Stimulated activated CD8-positive, alpha-beta memory T cell treated with anti-CD3 and anti-CD28 coated beads, Interleukin-15, amount 100 ng/mL, for 24 hours (primary cell): ENCODE data around the gene ENO4.

Experiments used
- DNase-seq: peaks from one replicate; pipeline ENCODE4 v3.0.0-alpha.2; 2020; ENCODE audit warnings: low read depth

The ENO4 gene

DNA sequence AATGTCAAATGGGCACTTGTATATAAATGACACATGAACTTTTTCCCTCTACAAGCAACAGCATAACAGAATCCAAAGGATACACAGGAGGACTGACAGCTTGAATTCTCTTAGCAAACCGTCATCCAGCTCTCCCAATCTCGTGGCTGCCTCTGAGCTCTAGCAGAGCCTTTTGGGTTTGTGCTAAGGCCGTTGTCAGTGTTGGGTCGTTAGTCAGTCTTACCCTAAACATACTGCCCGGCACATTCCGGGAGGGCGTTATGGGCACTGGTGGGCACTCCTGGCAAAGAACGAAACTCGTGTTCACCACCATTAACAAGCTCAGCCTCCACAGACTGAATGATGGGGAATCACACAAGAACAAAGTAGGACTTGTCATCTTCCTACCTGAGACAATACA is 19.6 kb upstream of the ENO4 start:
- DNase-seq: no peak

- DNase-seq: no peak
Observed at GRCh38 chr10:116831086-116831485, 18.2 kb upstream of the ENO4 start.

DNA sequence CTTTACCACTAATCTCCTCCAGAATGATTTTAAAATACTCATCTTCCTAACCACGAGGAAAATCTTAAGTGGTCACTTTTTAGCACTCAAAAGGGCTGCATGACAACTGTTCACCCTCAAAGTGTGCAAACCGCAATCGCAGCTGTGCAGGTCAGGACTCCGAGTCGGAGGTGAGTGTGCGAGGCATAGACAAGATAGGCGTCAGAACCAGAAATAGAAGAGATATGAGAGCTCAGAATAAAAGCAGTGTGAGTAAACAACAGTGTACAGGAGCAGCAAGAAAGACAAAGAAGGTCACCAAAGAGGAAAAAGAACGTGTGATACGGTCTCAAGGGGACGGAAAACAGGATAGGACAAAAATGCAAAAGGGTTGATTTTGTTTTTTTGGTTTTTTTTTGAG is 17.5 kb upstream of the ENO4 start:
- DNase-seq: no peak

DNA sequence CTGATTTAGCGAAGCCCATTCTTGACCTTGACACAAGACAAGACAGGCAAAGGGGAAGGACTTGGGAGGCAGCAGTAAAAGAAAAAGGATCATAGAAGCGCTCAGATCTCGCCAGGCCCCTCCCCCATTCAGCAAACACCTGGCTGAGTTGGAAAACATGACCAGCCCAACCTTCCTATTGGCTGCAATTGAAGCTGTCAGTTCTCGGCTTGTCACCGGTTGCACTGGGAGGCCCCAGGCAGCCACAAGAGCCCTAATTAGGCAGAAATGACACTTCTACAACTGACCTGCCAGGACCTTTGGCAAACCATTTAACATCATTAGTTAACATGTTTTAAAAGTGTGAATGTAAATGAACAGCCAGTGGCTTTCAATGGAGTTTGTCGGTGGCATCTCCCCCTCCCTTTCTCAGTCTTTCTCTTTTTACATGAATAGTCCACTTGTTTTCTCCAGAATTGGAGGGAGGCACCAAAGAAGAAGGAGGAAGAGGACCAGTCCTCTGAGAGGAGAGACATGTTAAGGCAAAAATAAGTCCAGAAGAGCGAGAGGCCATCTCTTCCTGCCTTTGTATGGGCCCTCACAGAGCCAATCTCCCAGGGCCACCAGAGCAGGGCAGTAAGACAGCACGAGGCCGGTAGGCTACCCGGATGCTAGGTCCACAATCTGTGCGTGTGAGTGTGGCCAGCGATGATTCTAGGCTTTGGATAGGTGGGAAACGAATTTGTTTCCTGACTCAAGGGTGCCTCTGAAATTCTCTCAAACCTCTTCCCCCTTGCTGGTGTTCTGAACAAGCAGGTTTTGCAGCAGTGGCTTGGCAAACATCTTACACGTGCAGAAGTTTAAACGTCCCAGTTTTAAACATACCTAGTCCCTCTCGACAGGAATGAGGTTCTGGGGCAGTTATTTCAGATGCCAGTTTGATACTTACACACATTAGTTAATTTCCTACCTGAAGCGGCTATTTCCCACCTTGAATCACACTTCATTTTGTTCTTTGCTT is 15.0 kb upstream of the ENO4 start:
- no peak for DNase-seq

DNA sequence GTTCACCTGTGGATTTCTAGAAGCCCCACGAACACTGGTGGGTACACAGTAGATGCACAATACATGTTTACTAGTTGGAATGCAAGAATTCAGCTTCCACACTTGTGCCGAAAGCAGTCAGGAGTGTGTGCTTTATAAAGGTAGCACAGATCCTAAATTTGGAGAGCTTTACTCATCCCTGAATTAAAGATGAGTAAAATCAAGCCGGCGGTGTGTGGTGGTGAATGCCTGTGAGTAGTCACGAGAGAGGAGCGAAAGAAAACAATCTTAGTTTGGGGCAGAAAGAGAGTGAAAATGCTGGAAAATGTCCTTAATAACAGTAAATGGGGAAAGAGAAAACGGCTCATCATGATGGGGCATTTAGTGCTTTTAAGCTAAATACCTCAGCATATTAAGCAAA is 13.6 kb upstream of the ENO4 start:
- DNase-seq: no peak

DNA sequence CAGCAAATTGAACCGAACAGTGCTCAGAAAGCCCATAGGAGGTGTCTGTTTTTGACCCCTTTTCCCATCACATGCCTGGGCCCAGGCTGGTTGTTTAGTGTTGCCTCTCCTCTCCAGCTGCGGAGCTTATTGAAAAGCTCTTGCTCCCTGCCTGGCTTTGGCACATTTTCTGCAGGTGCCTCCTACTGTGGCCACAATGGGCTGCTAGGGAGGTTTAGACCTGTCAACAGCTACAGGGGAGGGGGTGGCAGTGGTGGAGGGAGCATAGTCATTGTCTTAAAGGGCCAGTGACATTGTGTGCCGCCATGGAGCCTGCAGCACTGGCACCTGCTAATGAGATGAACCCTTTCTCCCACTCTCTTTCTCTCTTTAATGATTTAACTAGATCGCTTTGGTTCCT is 13.2 kb upstream of the ENO4 start:
- DNase-seq: no peak

DNA sequence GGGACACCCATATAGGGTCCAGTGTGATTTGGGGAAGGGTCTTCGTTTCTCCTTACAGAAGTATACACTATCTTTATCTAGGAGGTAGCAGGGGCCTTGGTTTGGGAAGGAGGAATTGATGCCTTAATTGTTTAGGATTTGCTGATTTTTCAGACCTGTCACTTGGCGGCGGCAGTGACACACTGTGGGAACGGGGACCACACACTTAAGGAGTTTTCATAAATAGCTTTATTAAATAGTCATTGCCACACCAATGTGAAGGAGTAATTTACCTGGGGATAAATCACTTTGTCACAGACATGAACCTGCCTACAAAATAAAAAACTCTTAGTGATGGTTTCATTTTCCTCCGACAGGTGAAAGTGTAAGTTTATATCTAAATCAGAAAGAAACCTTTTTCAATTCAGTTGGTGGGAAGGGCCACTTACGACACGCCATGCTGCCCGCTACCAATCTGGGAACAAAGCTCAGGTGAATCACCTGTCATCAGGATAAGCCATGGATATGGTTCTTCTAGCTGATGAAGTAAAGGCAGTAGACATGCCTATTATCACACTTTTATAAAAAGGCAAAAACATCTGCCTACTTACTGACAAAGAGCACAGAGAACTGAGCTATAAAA is 12.3 kb upstream of the ENO4 start:
- no peak for DNase-seq

DNA sequence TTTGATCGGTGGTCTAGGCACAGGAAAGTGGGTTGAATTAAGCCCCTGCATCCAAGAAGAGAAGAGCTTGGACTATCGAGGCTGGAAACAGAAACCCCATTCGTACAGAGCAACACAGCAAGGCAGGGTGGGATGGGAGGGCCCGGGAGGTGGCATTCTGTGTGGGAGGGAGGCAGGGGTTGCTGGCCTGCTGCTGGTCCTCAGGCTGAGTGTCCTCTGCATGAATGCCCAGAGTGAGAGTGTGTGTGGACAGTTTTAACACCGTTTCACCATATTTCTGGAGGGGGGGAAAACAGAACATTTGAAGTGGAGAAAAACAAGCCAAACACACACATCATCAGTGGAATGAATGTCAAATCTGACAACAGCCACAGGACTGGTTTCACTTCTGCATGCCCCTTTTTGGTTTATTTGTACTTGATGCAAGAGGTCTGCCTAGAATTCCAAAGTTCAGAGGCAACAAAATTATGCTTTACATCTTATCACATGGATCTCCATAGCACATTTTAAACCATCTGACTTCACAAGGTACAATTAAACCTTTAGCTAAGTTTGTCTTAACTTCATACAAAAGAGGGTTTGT is 11.1 kb upstream of the ENO4 start:
- DNase-seq: no peak

DNA sequence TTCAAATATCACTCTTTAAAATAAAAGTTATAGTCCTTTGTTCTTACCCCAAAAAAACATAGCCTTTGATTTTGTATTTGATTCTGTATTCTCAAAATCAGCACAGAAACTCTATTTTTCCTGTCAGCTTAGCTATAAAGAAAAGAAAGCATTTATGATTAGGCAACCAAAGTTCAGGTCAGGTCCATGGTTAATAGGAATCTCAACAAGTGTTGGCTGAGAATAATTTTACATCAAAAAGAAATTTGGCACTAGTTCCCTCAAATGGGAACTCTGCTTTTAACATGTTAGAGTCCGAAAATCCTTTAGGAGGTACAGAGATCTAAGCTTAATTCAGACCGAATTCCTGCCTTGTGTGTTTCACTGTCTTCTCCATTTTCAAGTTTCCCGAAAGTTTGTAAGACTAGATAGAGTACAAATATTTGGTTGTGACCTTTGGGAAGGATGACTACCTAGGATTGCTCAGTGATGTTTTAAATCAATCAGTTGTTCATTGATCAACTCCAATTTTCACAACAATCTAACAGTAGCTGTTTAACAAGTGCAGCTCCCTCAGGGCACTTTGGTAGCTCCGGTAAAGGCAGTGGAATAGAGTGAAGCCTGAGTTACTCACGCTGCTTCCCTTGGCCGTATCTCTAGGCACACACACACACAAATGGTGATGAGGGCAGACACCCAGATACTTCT is 8.8 kb upstream of the ENO4 start:
- no peak for DNase-seq

DNA sequence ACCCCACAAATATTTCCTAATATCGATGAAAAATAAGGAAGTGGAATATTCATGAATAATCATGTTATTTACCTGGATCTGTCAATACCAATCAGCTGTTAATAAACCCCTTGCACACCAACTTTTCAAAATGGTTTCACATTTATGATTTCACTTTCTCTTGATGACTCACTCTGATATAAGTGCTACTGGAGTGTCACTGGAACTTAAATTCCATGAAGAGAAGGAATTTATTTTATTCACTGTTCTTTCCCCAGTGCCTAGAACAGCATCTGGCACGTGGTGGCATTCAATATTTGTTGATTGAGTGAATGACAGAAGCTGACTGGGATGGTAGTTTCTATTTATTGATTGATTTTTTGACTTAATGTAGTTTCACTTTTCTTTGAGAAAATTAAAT is 3.5 kb upstream of the ENO4 start:
- DNase-seq: no peak

GRCh38 chr10:116848032-116848943 is 1.0 kb upstream of the ENO4 start:
- no peak for DNase-seq

GRCh38 chr10:116848944-116849247 is 403 bp upstream of the ENO4 start:
- no peak for DNase-seq

DNA sequence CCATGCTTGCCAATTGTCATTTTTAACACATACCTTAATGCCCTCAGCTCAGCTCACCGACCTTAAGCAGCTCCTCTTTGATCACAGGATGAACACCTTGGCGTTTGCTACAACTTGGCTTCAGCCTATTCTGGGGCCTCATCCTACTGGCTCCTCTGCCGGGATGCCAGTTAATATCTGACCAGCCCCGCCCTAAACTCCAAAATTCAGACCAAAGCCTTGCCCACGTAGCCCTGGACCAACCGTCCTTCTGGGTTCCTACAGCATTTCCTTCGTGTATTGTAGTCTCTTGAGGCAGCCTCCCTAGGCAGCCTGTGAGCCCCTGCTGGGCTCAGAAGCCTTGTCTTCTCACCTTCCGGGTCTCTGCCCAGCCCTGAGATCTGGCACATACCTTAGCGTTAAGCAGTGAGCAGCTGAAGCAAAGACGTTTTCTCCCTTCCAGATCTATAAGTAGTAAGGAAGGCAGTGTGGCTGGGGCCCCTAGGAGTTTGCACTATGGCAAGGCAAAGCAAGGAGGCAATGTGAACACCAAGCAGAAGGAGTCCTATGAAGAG is 836 bp downstream of the ENO4 start:
- no peak for DNase-seq

- DNase-seq: no peak
Observed at GRCh38 chr10:116852246-116852645, 2.9 kb downstream of the ENO4 start.

- DNase-seq: no peak
Observed at GRCh38 chr10:116853287-116853686, 4.0 kb downstream of the ENO4 start.

- DNase-seq: no peak
Observed at GRCh38 chr10:116853701-116854100, 4.4 kb downstream of the ENO4 start.

GRCh38 chr10:116857156-116857555 is 7.9 kb downstream of the ENO4 start:
- no peak for DNase-seq

DNA sequence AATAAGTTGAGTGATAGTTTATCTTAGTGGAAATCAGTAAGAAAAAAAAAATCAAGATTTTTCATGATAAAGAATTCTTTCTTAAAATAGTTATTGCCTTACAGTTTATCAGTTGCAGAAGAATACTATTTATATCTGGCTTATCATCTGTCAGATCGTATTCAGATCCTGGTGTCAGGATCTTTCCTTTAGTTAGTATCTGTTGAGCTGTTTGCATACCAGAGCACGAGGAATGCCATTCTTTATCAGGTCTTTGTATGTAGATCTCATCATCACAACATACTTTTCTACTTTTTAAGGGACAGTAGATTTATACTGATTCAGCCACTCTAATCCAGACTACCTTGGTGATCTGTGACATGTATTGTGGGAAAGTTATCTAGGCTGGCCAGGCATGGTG is 12.5 kb downstream of the ENO4 start:
- DNase-seq: no peak

- DNase-seq: no peak
Observed at GRCh38 chr10:116864436-116864835, 15.1 kb downstream of the ENO4 start.

DNA sequence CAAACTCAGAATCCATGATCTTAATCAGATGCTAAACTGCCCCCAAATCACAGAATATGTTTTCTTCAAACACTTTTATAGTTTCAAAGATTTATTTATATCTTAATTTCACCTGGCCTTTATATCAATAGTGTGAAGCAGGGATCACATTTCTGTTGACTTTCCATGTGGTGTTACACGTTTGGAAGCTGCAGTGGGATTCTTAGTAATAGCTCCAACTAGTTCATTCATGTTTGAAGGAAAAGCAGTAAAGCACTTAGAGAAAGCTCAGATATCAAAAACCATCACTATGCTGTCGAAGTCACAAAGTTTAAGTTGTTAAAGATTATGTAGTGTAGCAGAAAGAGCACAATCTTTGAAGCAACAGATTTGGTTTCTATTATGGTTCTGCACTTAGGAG is 16.8 kb downstream of the ENO4 start:
- no peak for DNase-seq

DNA sequence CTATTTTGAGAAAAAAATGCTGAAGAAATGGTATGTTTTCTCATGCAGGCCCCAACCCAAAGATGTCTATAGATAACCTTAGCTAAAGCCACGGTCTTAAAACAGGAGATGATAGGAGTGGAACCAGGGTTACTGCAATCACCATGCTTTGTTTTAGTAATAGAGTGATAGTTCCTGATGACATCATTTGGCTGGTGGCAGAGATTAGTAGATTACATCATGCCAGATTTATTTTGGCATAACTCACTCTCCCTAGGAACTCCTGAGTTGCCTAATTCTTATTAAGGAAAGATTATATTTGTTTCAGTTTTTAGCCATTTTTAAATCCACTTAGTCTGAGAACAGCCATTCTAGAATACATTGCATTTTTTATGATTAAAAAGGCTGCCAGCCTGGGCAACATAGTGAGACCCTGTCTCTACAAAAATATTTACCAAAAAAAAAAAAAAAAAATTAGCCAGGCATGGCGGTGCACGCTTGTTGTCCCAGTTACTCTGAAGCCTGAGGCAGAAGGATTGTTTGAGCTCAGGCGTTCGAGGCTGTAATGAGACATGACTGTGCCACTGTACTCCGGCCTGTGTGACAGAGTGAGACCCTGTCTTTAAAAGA is 17.8 kb downstream of the ENO4 start:
- DNase-seq: no peak
